Hematopoietic multipotent progenitor cell (in vitro differentiated cells): Measurements from ENCODE around the gene DELE1. TPM values are rescaled to one million over a fixed set of nuclear protein-coding genes. Genes with fewer than 3 reads are reported as not detected.
A peak's percentile ranks its signal among the peaks of the same experiment; 100 is the strongest.

Experiments used
- DNase-seq, 3 donors: peaks; one replicate each; pipeline ENCODE4 v3.0.0-alpha.2; 2011 to 2015; ENCODE audit warnings: low read depth in 2 of 3, low spot score in 2 of 3
- total RNA-seq: library from RNA; depleted of rRNA; stranded (reverse); fragments of >200 nt; gene quantifications from one replicate; pipeline ENCODE4 v1.2.3, GENCODE V29; 2012

The DELE1 gene
- 126 TPM for total RNA-seq

- DNase-seq, result peak; percentile 69 to 95 (median 92)
Observed at GRCh38 chr5:141923448-141924313, at the start of gene DELE1. TSS of gene DELE1 (plus strand) at chr5:141923871. CDS start at chr5:141923942, 71 bp downstream.

GRCh38 chr5:141873933-141874261, 49.8 kb upstream of the DELE1 start:
- no peak for DNase-seq

- no peak for DNase-seq
Observed at GRCh38 chr5:141874262-141874964, 49.3 kb upstream of the DELE1 start.

GRCh38 chr5:141875022-141875740, 48.5 kb upstream of the DELE1 start:
- DNase-seq, result no peak

GRCh38 chr5:141875795-141876627, 47.7 kb upstream of the DELE1 start:
- DNase-seq, result no peak

- DNase-seq, result no peak
Observed at GRCh38 chr5:141876628-141877355, 46.9 kb upstream of the DELE1 start.

- no peak for DNase-seq
Observed at GRCh38 chr5:141877356-141878185, 46.1 kb upstream of the DELE1 start.

- peak in 1 of 3 donors; percentile 32 for DNase-seq
Observed at GRCh38 chr5:141878186-141878710, 45.4 kb upstream of the DELE1 start, which contains the start of gene PCDH1. TSS of gene PCDH1 (minus strand) at chr5:141878410. CDS start at chr5:141878262, 148 bp downstream.

- DNase-seq, result peak; percentile 92 to 98 (median 95)
Observed at GRCh38 chr5:141878711-141879425, 44.8 kb upstream of the DELE1 start.

GRCh38 chr5:141879426-141879759, 44.3 kb upstream of the DELE1 start:
- DNase-seq, result peak in 1 of 3 donors; percentile 23

- no peak for DNase-seq
Observed at GRCh38 chr5:141879941-141880738, 43.5 kb upstream of the DELE1 start.

- DNase-seq, result no peak
Observed at GRCh38 chr5:141880961-141881801, 42.5 kb upstream of the DELE1 start.

- no peak for DNase-seq
Observed at GRCh38 chr5:141881886-141882285, 41.8 kb upstream of the DELE1 start.

GRCh38 chr5:141882594-141883183, 41.0 kb upstream of the DELE1 start:
- no peak for DNase-seq

GRCh38 chr5:141883184-141883891, 40.3 kb upstream of the DELE1 start:
- DNase-seq, result peak in 1 of 3 donors; percentile 62
